K562 (cell line): ENCODE data around the gene ARL11. TPM values are rescaled to one million over a fixed set of nuclear protein-coding genes. Genes with fewer than 3 reads are reported as not detected.
A peak's percentile ranks its signal among the peaks of the same experiment; 100 is the strongest.

Experiments
- CCNT2 ChIP-seq: IDR thresholded peaks from 2 replicates; pipeline ENCODE4 v1.6.1; 2011; ENCODE audit warnings: borderline replicate concordance, low read depth, mild to moderate bottlenecking, moderate library complexity, mixed read lengths, low read length; ENCODE audit not compliant: insufficient read length; ENCODE audit errors: extremely low read depth
- FOS ChIP-seq: IDR thresholded peaks from 3 replicates; pipeline ENCODE4 v1.6.1; 2011; ENCODE audit not compliant: insufficient read length; ENCODE audit errors: extremely low read depth
- HDAC1 ChIP-seq, 2 experiments: fragments of 450-650 bp; IDR thresholded peaks; 2 replicates each; pipeline ENCODE4 v1.6.1; 2016 to 2017; ENCODE audit warnings: inconsistent platforms in 1 of 2, mild to moderate bottlenecking in 1 of 2, moderate library complexity in 1 of 2
- L3MBTL2 ChIP-seq: fragments of 450-650 bp; IDR thresholded peaks from 2 replicates; pipeline ENCODE4 v1.6.1; 2016; ENCODE audit warnings: mild to moderate bottlenecking, moderate library complexity
- NR2F6 ChIP-seq: fragments of 450-650 bp; formaldehyde crosslinking; IDR thresholded peaks from 2 replicates; pipeline ENCODE4 v1.4.0; 2020; ENCODE audit warnings: mild to moderate bottlenecking
- SIN3B ChIP-seq: fragments of 450-650 bp; IDR thresholded peaks from 2 replicates; pipeline ENCODE4 v1.6.1; 2017; ENCODE audit warnings: low read depth, mild to moderate bottlenecking, moderate library complexity
- SMAD2 ChIP-seq: fragments of 150-350 bp; IDR thresholded peaks from 2 replicates; pipeline ENCODE4 v1.6.1; 2014; ENCODE audit warnings: low read depth, mild to moderate bottlenecking, low read length
- SP1 ChIP-seq: sonication (generic); formaldehyde crosslinking; IDR thresholded peaks from 2 replicates; pipeline ENCODE4 v1.8.1; 2022; ENCODE audit warnings: mild to moderate bottlenecking, missing genetic modification reagents
- TBP ChIP-seq: optimal IDR thresholded peaks from 2 replicates; pipeline ENCODE3; 2011; ENCODE audit warnings: low read depth, low read length, improper control_type of control experiment
- TOE1 ChIP-seq, 2 experiments: fragments of 450-650 bp in 1 of 2; sonication (generic) in 1 of 2; formaldehyde crosslinking in 1 of 2; IDR thresholded peaks; 2 replicates each; pipeline versions ENCODE4 v1.7.1 to v1.8.0; 2016 to 2022; ENCODE audit warnings: borderline replicate concordance in 2 of 2, mild to moderate bottlenecking in 2 of 2, antibody characterized with exemption in 1 of 2, inconsistent platforms in 1 of 2, low read depth in 1 of 2, missing genetic modification reagents in 1 of 2, moderate library complexity in 1 of 2
- ZNF174 ChIP-seq: fragments of 250-450 bp; sonication (Bioruptor Pico); IDR thresholded peaks from 2 replicates; pipeline ENCODE4 v1.4.0; 2020; ENCODE audit warnings: mild to moderate bottlenecking
- ZSCAN29 ChIP-seq: fragments of 450-650 bp; IDR thresholded peaks from 2 replicates; pipeline ENCODE4 v1.6.1; 2017
- polyA plus RNA-seq, 8 experiments: library from polyadenylated mRNA; depleted of rRNA in 4 of 8; stranded (reverse) in 5 of 8; unstranded in 3 of 8; fragments of >200 nt; fragmentation: Nextera tagmentation in 2 of 8; fragmentation: Illumina TruSeq in 1 of 8; extraction: Ambion mirVana in 2 of 8; extraction: Trizol in 1 of 8; gene quantifications; 2 replicates each; pipeline versions ENCODE4 v1.2.1 to v1.2.3, GENCODE V29; 2011 to 2014; ENCODE audit warnings: inconsistent platforms in 1 of 8, missing spikeins in 1 of 8
- total RNA-seq, 7 experiments: library from RNA; depleted of rRNA in 6 of 7; stranded (reverse); fragments of >200 nt in 6 of 7; fragmentation: Illumina TruSeq in 2 of 7; extraction: Trizol in 2 of 7; gene quantifications; 2 replicates each; pipeline versions ENCODE4 v1.2.1 to v1.2.3, GENCODE V29; 2011 to 2021; ENCODE audit warnings: low replicate concordance in 1 of 7
- TF ChIP-seq, protein P1 (sequence below): fragments of 250-450 bp; sonication (Bioruptor Pico); IDR thresholded peaks from 2 replicates; pipeline ENCODE4 v1.9.0; 2021; ENCODE audit warnings: mild to moderate bottlenecking, inconsistent platforms
- TF ChIP-seq, protein P2 (sequence below), 2 experiments: IDR thresholded peaks; 2 replicates each; pipeline ENCODE4 v1.6.1; 2011; ENCODE audit warnings: borderline replicate concordance in 1 of 2, control low read depth in 1 of 2, low read depth in 1 of 2, low read length in 1 of 2, mild to moderate bottlenecking in 1 of 2, mixed read lengths in 1 of 2, moderate library complexity in 1 of 2; ENCODE audit not compliant: insufficient read depth in 1 of 2, insufficient read length in 1 of 2, poor library complexity in 1 of 2, severe bottlenecking in 1 of 2; ENCODE audit errors: extremely low read depth in 1 of 2
- TF ChIP-seq, protein P3 (sequence below): fragments of 450-650 bp; IDR thresholded peaks from 2 replicates; pipeline ENCODE4 v1.6.1; 2017; ENCODE audit warnings: antibody characterized with exemption
- TF ChIP-seq, protein P4 (sequence below), 2 experiments: fragments of 450-650 bp in 1 of 2; sonication (generic) in 1 of 2; formaldehyde crosslinking; conservative IDR thresholded peaks; 2 replicates each; pipeline versions ENCODE4 v1.4.0 to v1.8.1; 2020 to 2022; ENCODE audit warnings: mild to moderate bottlenecking in 1 of 2, missing genetic modification reagents in 1 of 2
- TF ChIP-seq, protein P5 (sequence below), 2 experiments: fragments of 450-650 bp; conservative IDR thresholded peaks; 2 replicates each; pipeline ENCODE4 v1.6.1; 2017; ENCODE audit warnings: mild to moderate bottlenecking in 2 of 2, moderate library complexity in 2 of 2

ARL11 gene
- total and polyA plus RNA-seq, 9 of the 15 experiments (the other 6 are each of a cell fraction or from before 2014, with no cell fraction given): 0.18 to 0.87 (median 0.45) TPM

DNA sequence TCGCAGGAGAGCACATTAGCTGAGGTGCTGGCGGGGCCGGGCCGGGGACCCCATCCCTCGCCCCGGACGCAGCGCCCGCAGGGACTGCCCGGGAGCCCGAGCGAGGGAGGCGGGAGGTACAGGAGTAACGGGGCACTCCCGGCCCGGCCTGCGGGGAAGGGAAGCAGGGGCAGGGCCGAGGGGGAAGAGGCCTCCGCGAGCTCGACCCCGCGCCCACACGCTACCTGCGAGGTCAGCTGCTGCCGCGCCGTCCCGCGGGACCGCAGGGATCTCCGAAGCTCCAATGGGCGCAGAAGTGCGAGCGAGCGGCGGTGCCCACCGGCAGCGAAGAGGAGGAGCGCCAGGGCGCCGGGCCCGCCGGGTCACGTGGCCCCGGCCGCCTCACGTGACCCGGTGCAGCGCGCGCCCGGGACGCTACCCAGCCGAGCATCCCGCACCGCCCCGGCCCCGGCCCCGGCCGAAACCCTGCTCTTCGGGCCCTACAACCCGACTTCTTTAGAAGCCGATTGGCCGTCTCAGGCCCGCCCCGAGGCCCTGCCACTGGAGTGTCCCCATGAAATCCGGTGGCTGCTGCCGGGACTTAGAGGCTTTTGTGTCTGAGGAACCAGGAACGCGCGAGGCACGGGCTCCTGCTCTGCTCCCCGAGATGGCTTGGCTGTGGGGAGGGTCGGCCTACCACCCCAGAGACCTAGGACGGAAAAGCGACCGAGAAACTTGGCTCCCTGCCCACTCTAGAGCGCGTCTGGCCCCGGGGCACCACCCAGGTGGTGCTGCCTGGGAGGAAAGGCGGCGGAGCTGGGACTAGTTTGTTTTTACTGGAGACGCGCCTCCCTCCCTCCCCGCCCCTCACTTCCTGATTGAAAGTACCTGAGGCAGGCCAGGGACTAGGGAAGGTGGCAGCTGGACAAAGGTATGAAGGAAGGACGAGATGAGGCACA, 42.8 kb upstream of the ARL11 start, which contains the start of gene RCBTB1 (continued):
- TF ChIP-seq, protein P1, sequence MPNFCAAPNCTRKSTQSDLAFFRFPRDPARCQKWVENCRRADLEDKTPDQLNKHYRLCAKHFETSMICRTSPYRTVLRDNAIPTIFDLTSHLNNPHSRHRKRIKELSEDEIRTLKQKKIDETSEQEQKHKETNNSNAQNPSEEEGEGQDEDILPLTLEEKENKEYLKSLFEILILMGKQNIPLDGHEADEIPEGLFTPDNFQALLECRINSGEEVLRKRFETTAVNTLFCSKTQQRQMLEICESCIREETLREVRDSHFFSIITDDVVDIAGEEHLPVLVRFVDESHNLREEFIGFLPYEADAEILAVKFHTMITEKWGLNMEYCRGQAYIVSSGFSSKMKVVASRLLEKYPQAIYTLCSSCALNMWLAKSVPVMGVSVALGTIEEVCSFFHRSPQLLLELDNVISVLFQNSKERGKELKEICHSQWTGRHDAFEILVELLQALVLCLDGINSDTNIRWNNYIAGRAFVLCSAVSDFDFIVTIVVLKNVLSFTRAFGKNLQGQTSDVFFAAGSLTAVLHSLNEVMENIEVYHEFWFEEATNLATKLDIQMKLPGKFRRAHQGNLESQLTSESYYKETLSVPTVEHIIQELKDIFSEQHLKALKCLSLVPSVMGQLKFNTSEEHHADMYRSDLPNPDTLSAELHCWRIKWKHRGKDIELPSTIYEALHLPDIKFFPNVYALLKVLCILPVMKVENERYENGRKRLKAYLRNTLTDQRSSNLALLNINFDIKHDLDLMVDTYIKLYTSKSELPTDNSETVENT (CRISPR knock-in tag): 0 out of 2 replicates have a peak, but pooled peaks have one; percentile 11
- TF ChIP-seq, protein P2, sequence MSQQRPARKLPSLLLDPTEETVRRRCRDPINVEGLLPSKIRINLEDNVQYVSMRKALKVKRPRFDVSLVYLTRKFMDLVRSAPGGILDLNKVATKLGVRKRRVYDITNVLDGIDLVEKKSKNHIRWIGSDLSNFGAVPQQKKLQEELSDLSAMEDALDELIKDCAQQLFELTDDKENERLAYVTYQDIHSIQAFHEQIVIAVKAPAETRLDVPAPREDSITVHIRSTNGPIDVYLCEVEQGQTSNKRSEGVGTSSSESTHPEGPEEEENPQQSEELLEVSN (IDR thresholded peaks at IDR 0.05; ENCODE audit: borderline replicate concordance in 1 of 2, extremely low read depth in 1 of 2, insufficient read depth in 1 of 2, insufficient read length in 1 of 2, low read depth in 1 of 2, low read length in 1 of 2, poor library complexity in 1 of 2, severe bottlenecking in 1 of 2): peak; percentile 65 to 91
- TF ChIP-seq CCNT2: peak; percentile 44
- TF ChIP-seq ZSCAN29: no peak
- TF ChIP-seq SP1 (CRISPR knock-in tag): no peak
- peak; percentile 77; the same call in 1 of the 2 replicates for TF ChIP-seq TOE1 (IDR thresholded peaks at IDR 0.05; ENCODE audit: borderline replicate concordance)
- TF ChIP-seq TOE1 (CRISPR knock-in tag; IDR thresholded peaks at IDR 0.05; ENCODE audit: borderline replicate concordance, low read depth): no peak
- peak; percentile 61 for TF ChIP-seq FOS
- peak; percentile 84 for TF ChIP-seq L3MBTL2
- TF ChIP-seq SMAD2: no peak
- no peak for TF ChIP-seq NR2F6 (CRISPR knock-in tag)
- TF ChIP-seq SIN3B: peak; percentile 83
- TF ChIP-seq, protein P3, sequence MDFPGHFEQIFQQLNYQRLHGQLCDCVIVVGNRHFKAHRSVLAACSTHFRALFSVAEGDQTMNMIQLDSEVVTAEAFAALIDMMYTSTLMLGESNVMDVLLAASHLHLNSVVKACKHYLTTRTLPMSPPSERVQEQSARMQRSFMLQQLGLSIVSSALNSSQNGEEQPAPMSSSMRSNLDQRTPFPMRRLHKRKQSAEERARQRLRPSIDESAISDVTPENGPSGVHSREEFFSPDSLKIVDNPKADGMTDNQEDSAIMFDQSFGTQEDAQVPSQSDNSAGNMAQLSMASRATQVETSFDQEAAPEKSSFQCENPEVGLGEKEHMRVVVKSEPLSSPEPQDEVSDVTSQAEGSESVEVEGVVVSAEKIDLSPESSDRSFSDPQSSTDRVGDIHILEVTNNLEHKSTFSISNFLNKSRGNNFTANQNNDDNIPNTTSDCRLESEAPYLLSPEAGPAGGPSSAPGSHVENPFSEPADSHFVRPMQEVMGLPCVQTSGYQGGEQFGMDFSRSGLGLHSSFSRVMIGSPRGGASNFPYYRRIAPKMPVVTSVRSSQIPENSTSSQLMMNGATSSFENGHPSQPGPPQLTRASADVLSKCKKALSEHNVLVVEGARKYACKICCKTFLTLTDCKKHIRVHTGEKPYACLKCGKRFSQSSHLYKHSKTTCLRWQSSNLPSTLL: no peak
- TF ChIP-seq, protein P4, sequence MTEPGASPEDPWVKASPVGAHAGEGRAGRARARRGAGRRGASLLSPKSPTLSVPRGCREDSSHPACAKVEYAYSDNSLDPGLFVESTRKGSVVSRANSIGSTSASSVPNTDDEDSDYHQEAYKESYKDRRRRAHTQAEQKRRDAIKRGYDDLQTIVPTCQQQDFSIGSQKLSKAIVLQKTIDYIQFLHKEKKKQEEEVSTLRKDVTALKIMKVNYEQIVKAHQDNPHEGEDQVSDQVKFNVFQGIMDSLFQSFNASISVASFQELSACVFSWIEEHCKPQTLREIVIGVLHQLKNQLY (CRISPR knock-in tag; conservative IDR thresholded peaks at IDR 0.05): no peak
- TF ChIP-seq, protein P5, sequence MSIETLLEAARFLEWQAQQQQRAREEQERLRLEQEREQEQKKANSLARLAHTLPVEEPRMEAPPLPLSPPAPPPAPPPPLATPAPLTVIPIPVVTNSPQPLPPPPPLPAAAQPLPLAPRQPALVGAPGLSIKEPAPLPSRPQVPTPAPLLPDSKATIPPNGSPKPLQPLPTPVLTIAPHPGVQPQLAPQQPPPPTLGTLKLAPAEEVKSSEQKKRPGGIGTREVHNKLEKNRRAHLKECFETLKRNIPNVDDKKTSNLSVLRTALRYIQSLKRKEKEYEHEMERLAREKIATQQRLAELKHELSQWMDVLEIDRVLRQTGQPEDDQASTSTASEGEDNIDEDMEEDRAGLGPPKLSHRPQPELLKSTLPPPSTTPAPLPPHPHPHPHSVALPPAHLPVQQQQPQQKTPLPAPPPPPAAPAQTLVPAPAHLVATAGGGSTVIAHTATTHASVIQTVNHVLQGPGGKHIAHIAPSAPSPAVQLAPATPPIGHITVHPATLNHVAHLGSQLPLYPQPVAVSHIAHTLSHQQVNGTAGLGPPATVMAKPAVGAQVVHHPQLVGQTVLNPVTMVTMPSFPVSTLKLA (conservative IDR thresholded peaks at IDR 0.05): peak in 1 of 2 experiments; percentile 67; a peak in 2 of 4 replicates
- TF ChIP-seq ZNF174 (CRISPR knock-in tag): no peak
- 0 out of 4 replicates have a peak, but pooled peaks of 1 of the 2 experiments have one; percentile 41 for TF ChIP-seq HDAC1 (IDR thresholded peaks at IDR 0.05)
- peak; percentile 14 for TF ChIP-seq TBP
